ENCODE measurements around the gene PHACTR4.

Gene PHACTR4

GRCh38 chr1:28494737-28495136 is 125.2 kb downstream of the PHACTR4 start:
- Histone ChIP-seq H3K27me3 (no peaks in the 10 kb centered on the region), H3K27ac (no peak overlapping the region), H3K36me3 (peaks cover 44 to 97% (median 67%) of the 10 kb centered on the region in 3 donors), H3K4me1 (no peaks in the 10 kb centered on the region), H3K9me3 (no peaks in the 10 kb centered on the region), H3K4me3 (no peak overlapping the region)
- intact Hi-C loops (cut with DNase I; ENCODE audit: low total_unique reads): no loop called here
- DNase-seq: no peak
- TF ChIP-seq, protein P1, sequence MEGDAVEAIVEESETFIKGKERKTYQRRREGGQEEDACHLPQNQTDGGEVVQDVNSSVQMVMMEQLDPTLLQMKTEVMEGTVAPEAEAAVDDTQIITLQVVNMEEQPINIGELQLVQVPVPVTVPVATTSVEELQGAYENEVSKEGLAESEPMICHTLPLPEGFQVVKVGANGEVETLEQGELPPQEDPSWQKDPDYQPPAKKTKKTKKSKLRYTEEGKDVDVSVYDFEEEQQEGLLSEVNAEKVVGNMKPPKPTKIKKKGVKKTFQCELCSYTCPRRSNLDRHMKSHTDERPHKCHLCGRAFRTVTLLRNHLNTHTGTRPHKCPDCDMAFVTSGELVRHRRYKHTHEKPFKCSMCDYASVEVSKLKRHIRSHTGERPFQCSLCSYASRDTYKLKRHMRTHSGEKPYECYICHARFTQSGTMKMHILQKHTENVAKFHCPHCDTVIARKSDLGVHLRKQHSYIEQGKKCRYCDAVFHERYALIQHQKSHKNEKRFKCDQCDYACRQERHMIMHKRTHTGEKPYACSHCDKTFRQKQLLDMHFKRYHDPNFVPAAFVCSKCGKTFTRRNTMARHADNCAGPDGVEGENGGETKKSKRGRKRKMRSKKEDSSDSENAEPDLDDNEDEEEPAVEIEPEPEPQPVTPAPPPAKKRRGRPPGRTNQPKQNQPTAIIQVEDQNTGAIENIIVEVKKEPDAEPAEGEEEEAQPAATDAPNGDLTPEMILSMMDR (IDR thresholded peaks at IDR 0.05): no peak

DNA sequence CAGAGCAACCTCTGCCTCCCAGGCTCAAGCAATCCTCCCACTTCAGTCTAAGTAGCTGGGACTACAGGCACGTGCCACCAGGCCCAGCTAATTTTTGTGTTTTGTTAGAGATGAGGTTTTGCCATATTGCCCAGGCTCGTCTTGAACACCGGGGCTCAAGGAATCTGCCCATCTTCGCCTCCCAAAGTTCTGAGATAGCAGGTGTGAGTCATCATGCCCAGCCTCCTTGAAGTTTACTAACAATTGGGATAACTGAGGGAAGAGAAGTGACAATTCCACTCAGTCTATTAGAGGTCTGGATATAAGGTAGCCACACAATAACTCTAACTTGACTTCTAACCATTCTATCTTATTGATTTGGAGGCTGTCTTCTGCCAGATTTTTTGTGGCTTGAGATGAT is 130.0 kb downstream of the PHACTR4 start:
- no peaks in the 10 kb centered on the region for H3K4me1 ChIP-seq
- intact Hi-C loops (cut with DNase I; ENCODE audit: low total_unique reads): no loop called here
- H3K36me3 ChIP-seq: peaks cover 20 to 53% (median 26%) of the 10 kb centered on the region in 3 donors
- no peaks in the 10 kb centered on the region for H3K9me3 ChIP-seq
- TF ChIP-seq, protein P1 (IDR thresholded peaks at IDR 0.05): no peak
- H3K27ac ChIP-seq: no peak overlapping the region
- DNase-seq: no peak
- H3K4me3 ChIP-seq: no peak overlapping the region
- no peaks in the 10 kb centered on the region for H3K27me3 ChIP-seq

DNA sequence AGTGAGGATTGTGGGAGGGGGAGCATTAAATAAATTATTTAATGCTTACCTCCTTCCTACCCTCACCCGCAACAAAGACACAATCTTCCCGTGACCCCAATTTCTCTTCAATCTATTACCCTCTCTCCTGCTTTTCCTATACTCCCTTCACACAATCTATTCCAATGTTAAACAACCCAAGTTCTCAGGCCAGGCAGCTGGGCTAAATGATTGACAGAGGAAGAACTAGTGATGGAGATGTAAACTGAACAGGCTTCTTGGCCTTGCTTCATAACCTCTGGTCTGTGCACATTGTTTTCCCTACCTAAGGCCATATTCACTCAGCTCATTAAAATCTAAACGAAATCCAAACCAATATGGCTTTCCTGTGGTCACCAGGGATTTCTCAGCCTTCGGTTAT is 132.4 kb downstream of the PHACTR4 start:
- no peak for DNase-seq
- Histone ChIP-seq H3K4me1 (peaks cover 0 to 4% (median 0%) of the 10 kb centered on the region in 4 donors), H3K27me3 (no peaks in the 10 kb centered on the region), H3K36me3 (peaks cover 9 to 29% (median 15%) of the 10 kb centered on the region in 3 donors), H3K4me3 (no peak overlapping the region), H3K27ac (no peak overlapping the region), H3K9me3 (no peaks in the 10 kb centered on the region)
- TF ChIP-seq, protein P1 (IDR thresholded peaks at IDR 0.05): no peak
- intact Hi-C loops (cut with DNase I; ENCODE audit: low total_unique reads): loop anchor here (10.0 kb wide), 1 partner anchor 247 kb away; the partner anchor contains the start of gene SESN2

- Histone ChIP-seq H3K27me3 (no peaks in the 10 kb centered on the region), H3K36me3 (peaks cover 1 to 17% (median 13%) of the 10 kb centered on the region in 3 donors), H3K27ac (no peak overlapping the region), H3K9me3 (no peaks in the 10 kb centered on the region), H3K4me3 (no peak overlapping the region), H3K4me1 (peaks cover 0 to 16% (median 11%) of the 10 kb centered on the region in 4 donors)
- DNase-seq: no peak
- intact Hi-C loops (cut with DNase I; ENCODE audit: low total_unique reads): loop anchor here (10.0 kb wide), 1 partner anchor 248 kb away; the partner anchor contains the start of gene SESN2
- TF ChIP-seq, protein P1 (IDR thresholded peaks at IDR 0.05): no peak
These were observed 133.6 kb downstream of the PHACTR4 start for GRCh38 chr1:28503117-28503516.

- peak; percentile 97 to 99 for DNase-seq
- H3K4me1 ChIP-seq: peaks cover 0 to 41% (median 33%) of the 10 kb centered on the region in 4 donors
- intact Hi-C loops (cut with DNase I; ENCODE audit: low total_unique reads): loop anchor here (10.0 kb wide), 1 partner anchor 251 kb away; the partner anchor contains the start of gene SESN2
- TF ChIP-seq, protein P1 (IDR thresholded peaks at IDR 0.05): no peak
- no peaks in the 10 kb centered on the region for H3K9me3 ChIP-seq
- peak within 1 kb of the TSS; percentile 70 to 75 for H3K4me3 ChIP-seq
- peak within 1 kb of the TSS; percentile 79 to 92 for H3K27ac ChIP-seq
- H3K36me3 ChIP-seq: peaks cover 21 to 29% (median 25%) of the 10 kb centered on the region in 3 donors
- H3K27me3 ChIP-seq: no peaks in the 10 kb centered on the region
These were observed 136.1 kb downstream of the PHACTR4 start, which contains the start of gene RCC1 for GRCh38 chr1:28505406-28506187. Gene RCC1 (plus strand): TSS chr1:28506043. CDS start chr1:28529867, 23,824 bp downstream.

Data from tibial artery (tissue), 4 donors.